B cell (primary cell): ENCODE data around the gene ATAD3B. TPM values are rescaled to one million over a fixed set of nuclear protein-coding genes. Genes with fewer than 3 reads are reported as not detected.
"Not testable (repeated sequence)": the region's sequence is repeated elsewhere in the genome, so short reads cannot be mapped to it uniquely, and the experiment has no call there.

Experiments used
- ATAC-seq: fragments of 200-7000 bp; cut with Tn5 transposase; one replicate; pipeline ENCODE4 v1.10.0; 2021; ENCODE audit warnings: low read depth, mild to moderate bottlenecking, moderate number of reproducible peaks, moderate library complexity
- CTCF ChIA-PET: fragments of 350-600 bp; sonication (Branson Sonifier 250); formaldehyde crosslinking; loops from one replicate; lab custom pipeline; 2021; ENCODE audit warnings: antibody characterized with exemption, inconsistent platforms; lab: Charles Lee
- POLR2A ChIA-PET: fragments of 350-600 bp; sonication (Branson Sonifier 250); formaldehyde crosslinking; loops from one replicate; lab custom pipeline; 2021; ENCODE audit warnings: antibody characterized with exemption; lab: Charles Lee
- DNase-seq: peaks from one replicate; pipeline ENCODE4 v3.0.0; 2013
- H2AFZ ChIP-seq: 2 replicates; pipeline ENCODE4 v1.6.1; 2012; ENCODE audit warnings: mild to moderate bottlenecking, low read depth, low read length; ENCODE audit not compliant: insufficient read depth, poor library complexity, severe bottlenecking
- H3K27ac ChIP-seq, 2 donors: 1 replicate in 1 of 2; 2 replicates in 1 of 2; pipeline ENCODE4 v1.5.1; 2012 to 2013; ENCODE audit warnings: low read length in 2 of 2, mild to moderate bottlenecking in 2 of 2, moderate library complexity in 1 of 2
- H3K27me3 ChIP-seq, 4 experiments: fragments of 200-600 bp in 1 of 4; sonication (generic) in 1 of 4; replicated peaks in 1 of 4; 1 replicate in 2 of 4; 2 replicates in 2 of 4; pipeline versions ENCODE4 v1.6.1 to v1.7.0; 2013 to 2016; ENCODE audit warnings: low read length in 3 of 4, mild to moderate bottlenecking in 2 of 4, mixed read lengths in 1 of 4, moderate library complexity in 1 of 4; ENCODE audit not compliant: insufficient read depth in 4 of 4, control insufficient read depth in 3 of 4; ENCODE audit errors: control extremely low read depth in 1 of 4
- H3K36me3 ChIP-seq, 2 experiments: replicated peaks in 1 of 2; 1 replicate in 1 of 2; 2 replicates in 1 of 2; pipeline versions ENCODE4 v1.6.1 to v1.7.1; 2013; ENCODE audit warnings: low read length in 1 of 2; ENCODE audit not compliant: insufficient read depth in 2 of 2, control insufficient read depth in 1 of 2; ENCODE audit errors: control extremely low read depth in 1 of 2, extremely low read depth in 1 of 2
- H3K4me1 ChIP-seq, 2 donors: fragments of 200-600 bp in 1 of 2; sonication (generic) in 1 of 2; 1 replicate in 1 of 2; 2 replicates in 1 of 2; pipeline versions ENCODE4 v1.5.1 to v1.6.1; 2013 to 2017; ENCODE audit warnings: low read length in 2 of 2; ENCODE audit not compliant: control insufficient read depth in 2 of 2, insufficient read depth in 2 of 2
- H3K4me2 ChIP-seq: replicated peaks from 2 replicates; pipeline ENCODE3; 2012; ENCODE audit warnings: mild to moderate bottlenecking, low read depth, low read length; ENCODE audit not compliant: poor library complexity, severe bottlenecking
- H3K4me3 ChIP-seq, 5 experiments: fragments of 200-600 bp in 1 of 5; sonication (generic) in 1 of 5; 1 replicate in 3 of 5; 2 replicates in 2 of 5; pipeline versions ENCODE4 v1.5.1 to v1.7.0; 2011 to 2016; ENCODE audit warnings: low read length in 4 of 5, mild to moderate bottlenecking in 4 of 5, low read depth in 2 of 5, control low read depth in 1 of 5, moderate library complexity in 1 of 5; ENCODE audit not compliant: insufficient read depth in 1 of 5; ENCODE audit errors: control extremely low read depth in 1 of 5, extremely low read depth in 1 of 5
- H3K79me2 ChIP-seq: fragments of 200-600 bp; sonication (generic); one replicate; pipeline ENCODE4 v1.6.0; 2016; ENCODE audit warnings: low read length; ENCODE audit not compliant: control insufficient read depth, insufficient read depth
- H3K9ac ChIP-seq: fragments of 200-600 bp; sonication (generic); 2 replicates; pipeline ENCODE4 v1.6.1; 2017; ENCODE audit warnings: mild to moderate bottlenecking, low read length, moderate library complexity
- H3K9me3 ChIP-seq, 3 donors: one replicate each; pipeline versions ENCODE4 v1.6.1 to v1.7.1; 2013; ENCODE audit warnings: low read length in 2 of 3; ENCODE audit not compliant: control insufficient read depth in 2 of 3, insufficient read depth in 1 of 3; ENCODE audit errors: control extremely low read depth in 1 of 3
- H4K20me1 ChIP-seq: 2 replicates; pipeline ENCODE4 v1.6.0; 2012; ENCODE audit warnings: mild to moderate bottlenecking, low read length; ENCODE audit not compliant: insufficient read depth, control insufficient read depth, poor library complexity, severe bottlenecking
- H3K27ac Mint-ChIP-seq: one replicate; pipeline ENCODE4 v1.8.0; 2021; ENCODE audit warnings: mixed read lengths
- H3K27me3 Mint-ChIP-seq: one replicate; pipeline ENCODE4 v1.8.0; 2021; ENCODE audit warnings: mixed read lengths
- H3K4me1 Mint-ChIP-seq: one replicate; pipeline ENCODE4 v1.8.0; 2021; ENCODE audit warnings: mixed read lengths
- H3K4me3 Mint-ChIP-seq: one replicate; pipeline ENCODE4 v1.8.0; 2021; ENCODE audit warnings: mixed read lengths
- H3K9me3 Mint-ChIP-seq: one replicate; pipeline ENCODE4 v1.8.0; 2022; ENCODE audit warnings: mixed read lengths; ENCODE audit not compliant: insufficient read depth
- EZH2 ChIP-seq: IDR thresholded peaks from 2 replicates; pipeline ENCODE4 v1.6.1; 2012; ENCODE audit warnings: borderline replicate concordance, low read depth, mild to moderate bottlenecking, moderate library complexity, low read length; ENCODE audit not compliant: insufficient read depth, poor library complexity, severe bottlenecking
- WGBS: methylation state at CpG from one replicate; pipeline ENCODE4 v1.1.5; 2013; ENCODE audit warnings: missing lambda C conversion rate; ENCODE audit not compliant: insufficient coverage; 5-methylcytosine and 5-hydroxymethylcytosine counted together
- intact Hi-C: fragments of 100-400 bp; cut with micrococcal nuclease; formaldehyde crosslinking; loops from one replicate; pipeline ENCODE4 v1.10.0; 2022
- polyA plus RNA-seq: library from polyadenylated mRNA; depleted of rRNA; stranded (reverse); fragments of >200 nt; gene quantifications from 2 replicates; pipeline ENCODE4 v1.2.3, GENCODE V29; 2012
- total RNA-seq, 2 donors: library from RNA; stranded (reverse); fragments of 120-200 nt in 1 of 2; gene quantifications; 1 replicate in 1 of 2; 2 replicates in 1 of 2; pipeline versions ENCODE4 v1.2.3 to v1.2.4, GENCODE V29; 2013 to 2022
- TF ChIP-seq, protein P1 (sequence below): fragments of 200-600 bp; IDR thresholded peaks from one replicate; pipeline ENCODE4 v1.8.0; 2022; ENCODE audit warnings: antibody characterized with exemption, mild to moderate bottlenecking

Gene ATAD3B
- total and polyA plus RNA-seq, 2 donors (not counting 1 experiment from before 2014, with no cell fraction given), result 50.9 to 51.5 TPM

DNA sequence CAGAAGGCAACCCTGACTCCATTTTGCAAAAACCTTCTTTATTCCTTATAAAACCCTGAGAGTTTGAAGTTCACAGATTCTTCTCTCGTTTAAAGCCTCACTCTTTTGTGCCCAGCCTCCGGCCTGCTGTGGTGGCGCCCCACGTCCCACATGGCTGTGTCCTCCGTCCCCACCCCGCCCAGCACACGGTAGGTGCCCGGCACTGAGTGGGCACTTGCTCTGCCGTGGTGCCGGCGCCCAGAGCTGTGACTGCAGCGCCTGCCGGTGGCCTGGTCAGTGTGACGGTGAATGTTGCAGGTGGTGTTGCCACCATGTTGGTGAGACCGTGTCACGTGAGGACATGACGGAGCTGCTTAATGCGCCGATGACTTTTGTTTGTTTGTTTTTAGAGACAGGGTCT, 49.8 kb downstream of the ATAD3B start:
- H3K27ac ChIP-seq, result no peak overlapping the region
- no peak for DNase-seq
- no peak overlapping the region for H3K9ac ChIP-seq
- H4K20me1 ChIP-seq, result no peaks in the 10 kb centered on the region
- WGBS, result 97% methylated on average over 17 of the region's 19 CpGs
- Mint-ChIP-seq H3K9me3 (no peaks in the 10 kb centered on the region), H3K27me3 (no peaks in the 10 kb centered on the region), H3K27ac (no peak overlapping the region), H3K4me3 (no peak overlapping the region), H3K4me1 (no peaks in the 10 kb centered on the region)
- TF ChIP-seq, protein P1, sequence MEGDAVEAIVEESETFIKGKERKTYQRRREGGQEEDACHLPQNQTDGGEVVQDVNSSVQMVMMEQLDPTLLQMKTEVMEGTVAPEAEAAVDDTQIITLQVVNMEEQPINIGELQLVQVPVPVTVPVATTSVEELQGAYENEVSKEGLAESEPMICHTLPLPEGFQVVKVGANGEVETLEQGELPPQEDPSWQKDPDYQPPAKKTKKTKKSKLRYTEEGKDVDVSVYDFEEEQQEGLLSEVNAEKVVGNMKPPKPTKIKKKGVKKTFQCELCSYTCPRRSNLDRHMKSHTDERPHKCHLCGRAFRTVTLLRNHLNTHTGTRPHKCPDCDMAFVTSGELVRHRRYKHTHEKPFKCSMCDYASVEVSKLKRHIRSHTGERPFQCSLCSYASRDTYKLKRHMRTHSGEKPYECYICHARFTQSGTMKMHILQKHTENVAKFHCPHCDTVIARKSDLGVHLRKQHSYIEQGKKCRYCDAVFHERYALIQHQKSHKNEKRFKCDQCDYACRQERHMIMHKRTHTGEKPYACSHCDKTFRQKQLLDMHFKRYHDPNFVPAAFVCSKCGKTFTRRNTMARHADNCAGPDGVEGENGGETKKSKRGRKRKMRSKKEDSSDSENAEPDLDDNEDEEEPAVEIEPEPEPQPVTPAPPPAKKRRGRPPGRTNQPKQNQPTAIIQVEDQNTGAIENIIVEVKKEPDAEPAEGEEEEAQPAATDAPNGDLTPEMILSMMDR, result no peak
- TF ChIP-seq EZH2, result no peak
- POLR2A ChIA-PET, result no interaction called here
- H3K9me3 ChIP-seq, result no peaks in the 10 kb centered on the region
- H3K79me2 ChIP-seq, result no peaks in the 10 kb centered on the region
- peaks cover 1 to 12% of the 10 kb centered on the region in 2 experiments for H3K36me3 ChIP-seq
- H3K27me3 ChIP-seq, result no peaks in the 10 kb centered on the region
- no peak overlapping the region for H3K4me3 ChIP-seq
- intact Hi-C loops, result no loop called here
- no peak overlapping the region for H2AFZ ChIP-seq
- ATAC-seq, result no peak
- H3K4me2 ChIP-seq, result no peak overlapping the region
- CTCF ChIA-PET, result no interaction called here
- H3K4me1 ChIP-seq, result no peaks in the 10 kb centered on the region

DNA sequence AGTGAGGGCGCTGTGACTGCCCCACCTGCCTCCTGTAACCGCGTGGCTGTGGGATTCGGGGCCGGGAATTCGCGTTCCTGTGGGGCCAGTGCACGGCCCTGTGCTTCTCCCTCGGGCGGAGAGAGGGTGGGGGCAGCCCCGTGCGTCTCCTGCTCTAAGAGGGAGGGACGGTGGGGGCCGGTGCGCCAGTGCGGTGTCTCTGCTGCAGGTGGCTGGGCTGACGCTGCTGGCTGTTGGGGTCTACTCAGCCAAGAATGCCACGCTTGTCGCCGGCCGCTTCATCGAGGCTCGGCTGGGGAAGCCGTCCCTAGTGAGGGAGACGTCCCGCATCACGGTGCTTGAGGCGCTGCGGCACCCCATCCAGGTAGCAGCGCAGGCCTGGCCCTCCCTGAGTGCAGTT, 51.0 kb downstream of the ATAD3B start:
- H3K9me3 ChIP-seq, H3K4me2 ChIP-seq, H3K27ac Mint-ChIP-seq, H3K4me1 ChIP-seq, intact Hi-C loops, H2AFZ ChIP-seq, H3K27me3 Mint-ChIP-seq, H3K27ac ChIP-seq, H3K4me3 ChIP-seq, H3K79me2 ChIP-seq, H3K9me3 Mint-ChIP-seq, POLR2A ChIA-PET, H4K20me1 ChIP-seq, DNase-seq, H3K27me3 ChIP-seq, CTCF ChIA-PET, H3K9ac ChIP-seq, H3K4me1 Mint-ChIP-seq, ATAC-seq, H3K4me3 Mint-ChIP-seq: not testable (repeated sequence)
- 97% methylated on average over 14 of the region's 30 CpGs for WGBS
- peaks cover 1 to 12% of the 10 kb centered on the region in 2 experiments for H3K36me3 ChIP-seq

DNA sequence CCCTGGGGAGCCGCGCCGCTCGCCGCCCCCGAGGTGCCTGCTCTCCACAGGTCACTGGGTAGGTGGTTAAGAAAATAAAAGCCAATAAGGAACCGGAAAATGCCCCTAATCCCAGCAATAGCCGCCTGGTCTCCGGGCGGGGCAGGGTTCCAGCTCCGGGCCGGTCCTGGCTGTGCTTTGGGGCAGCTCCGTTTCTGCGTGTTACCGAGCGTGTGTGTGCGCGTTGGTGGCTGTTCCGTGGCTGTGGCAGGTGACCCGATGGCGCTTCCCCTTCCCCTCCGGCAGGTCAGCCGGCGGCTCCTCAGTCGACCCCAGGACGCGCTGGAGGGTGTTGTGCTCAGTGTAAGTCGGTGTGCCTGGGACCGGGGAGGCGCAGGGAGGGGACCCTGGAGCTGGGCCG, 51.7 kb downstream of the ATAD3B start:
- H3K4me3 Mint-ChIP-seq, H3K27me3 Mint-ChIP-seq, H3K79me2 ChIP-seq, H3K27ac ChIP-seq, H4K20me1 ChIP-seq, H3K27me3 ChIP-seq, H2AFZ ChIP-seq, H3K27ac Mint-ChIP-seq, DNase-seq, H3K36me3 ChIP-seq, H3K4me1 ChIP-seq, H3K9me3 ChIP-seq, H3K9ac ChIP-seq, H3K4me2 ChIP-seq, ATAC-seq, H3K4me3 ChIP-seq, H3K4me1 Mint-ChIP-seq, H3K9me3 Mint-ChIP-seq, CTCF ChIA-PET, POLR2A ChIA-PET, intact Hi-C loops: not testable (repeated sequence)
- 96% methylated on average over 22 of the region's 31 CpGs for WGBS
